HEK293T (cell line): Measurements from ENCODE around the gene TMUB1.

Experiments used
- CTCF ChIA-PET: fragments of 350-600 bp; formaldehyde crosslinking; extraction: SDS; loops from one replicate; lab custom pipeline; 2021; ENCODE audit warnings: antibody characterized with exemption, inconsistent platforms; lab: Yijun Ruan, JAX
- POLR2A ChIA-PET: fragments of 350-600 bp; formaldehyde crosslinking; extraction: SDS; loops from one replicate; lab custom pipeline; 2020; ENCODE audit warnings: antibody characterized with exemption, inconsistent platforms; lab: Yijun Ruan, JAX
- DNase-seq: peaks from one replicate; pipeline ENCODE4 v3.0.0; 2012; ENCODE audit warnings: mixed read lengths; ENCODE audit errors: extremely low spot score
- ARNT ChIP-seq: fragments of 450-650 bp; IDR thresholded peaks from 2 replicates; pipeline ENCODE4 v1.6.1; 2017; ENCODE audit warnings: mild to moderate bottlenecking
- BHLHE40 ChIP-seq: fragments of 450-650 bp; IDR thresholded peaks from 2 replicates; pipeline ENCODE4 v1.6.1; 2016; ENCODE audit warnings: mild to moderate bottlenecking, moderate library complexity, borderline replicate concordance
- CTBP1 ChIP-seq: fragments of 450-650 bp; IDR thresholded peaks from 2 replicates; pipeline ENCODE4 v1.6.1; 2016; ENCODE audit warnings: borderline replicate concordance
- ELF4 ChIP-seq: fragments of 450-650 bp; IDR thresholded peaks from 2 replicates; pipeline ENCODE4 v1.6.1; 2017; ENCODE audit warnings: antibody characterized with exemption
- FOXA1 ChIP-seq: fragments of 450-650 bp; IDR thresholded peaks from 2 replicates; pipeline ENCODE4 v1.6.1; 2016; ENCODE audit warnings: mild to moderate bottlenecking
- FOXK2 ChIP-seq: fragments of 450-650 bp; IDR thresholded peaks from 2 replicates; pipeline ENCODE4 v1.6.1; 2016; ENCODE audit warnings: mild to moderate bottlenecking
- FOXM1 ChIP-seq: fragments of 450-650 bp; IDR thresholded peaks from 2 replicates; pipeline ENCODE4 v1.6.1; 2017; ENCODE audit warnings: mild to moderate bottlenecking, borderline replicate concordance
- HDGF ChIP-seq: fragments of 450-650 bp; IDR thresholded peaks from 2 replicates; pipeline ENCODE4 v1.6.1; 2017; ENCODE audit warnings: antibody characterized with exemption, borderline replicate concordance
- L3MBTL2 ChIP-seq: fragments of 450-650 bp; conservative IDR thresholded peaks from 2 replicates; pipeline ENCODE4 v1.6.1; 2016; ENCODE audit warnings: mild to moderate bottlenecking
- LEF1 ChIP-seq: fragments of 450-650 bp; IDR thresholded peaks from 2 replicates; pipeline ENCODE4 v1.6.1; 2017; ENCODE audit warnings: mild to moderate bottlenecking, borderline replicate concordance
- NFRKB ChIP-seq: fragments of 450-650 bp; IDR thresholded peaks from 2 replicates; pipeline ENCODE4 v1.6.1; 2016; ENCODE audit warnings: mild to moderate bottlenecking, moderate library complexity
- SP1 ChIP-seq: fragments of 450-650 bp; IDR thresholded peaks from 2 replicates; pipeline ENCODE4 v1.6.1; 2017
- SUZ12 ChIP-seq: fragments of 450-650 bp; IDR thresholded peaks from 2 replicates; pipeline ENCODE4 v1.6.1; 2016; ENCODE audit warnings: mild to moderate bottlenecking
- TARDBP ChIP-seq: fragments of 450-650 bp; IDR thresholded peaks from 2 replicates; pipeline ENCODE4 v1.6.1; 2016
- ZNF384 ChIP-seq: fragments of 450-650 bp; IDR thresholded peaks from 2 replicates; pipeline ENCODE4 v1.6.1; 2016
- TF ChIP-seq, protein P1 (sequence below): fragments of 450-650 bp; IDR thresholded peaks from 2 replicates; pipeline ENCODE4 v1.6.1; 2016

The TMUB1 gene

GRCh38 chr7:151070574-151070960 is 12.7 kb downstream of the TMUB1 start:
- CTCF ChIA-PET = no interaction called here
- POLR2A ChIA-PET = interaction anchor here (1.7 to 3.4 kb wide), 2 partner anchors 10 to 15 kb away, joined by 5 to 16 read pairs; partner anchors contain the start of gene FASTK
- TF ChIP-seq ARNT = no peak
- TF ChIP-seq HDGF = no peak
- TF ChIP-seq LEF1 = no peak
- no peak for TF ChIP-seq BHLHE40
- no peak for TF ChIP-seq SP1
- no peak for TF ChIP-seq CTBP1
- no peak for TF ChIP-seq ELF4
- no peak for DNase-seq

GRCh38 chr7:151069841-151070573 is 13.3 kb downstream of the TMUB1 start:
- CTCF ChIA-PET = no interaction called here
- TF ChIP-seq FOXK2 (no peak), SUZ12 (no peak), ARNT (no peak)
- no peak for DNase-seq
- POLR2A ChIA-PET = interaction anchor here (1.7 to 3.4 kb wide), 2 partner anchors 11 to 15 kb away, joined by 5 to 16 read pairs; partner anchors contain the start of gene FASTK

DNA sequence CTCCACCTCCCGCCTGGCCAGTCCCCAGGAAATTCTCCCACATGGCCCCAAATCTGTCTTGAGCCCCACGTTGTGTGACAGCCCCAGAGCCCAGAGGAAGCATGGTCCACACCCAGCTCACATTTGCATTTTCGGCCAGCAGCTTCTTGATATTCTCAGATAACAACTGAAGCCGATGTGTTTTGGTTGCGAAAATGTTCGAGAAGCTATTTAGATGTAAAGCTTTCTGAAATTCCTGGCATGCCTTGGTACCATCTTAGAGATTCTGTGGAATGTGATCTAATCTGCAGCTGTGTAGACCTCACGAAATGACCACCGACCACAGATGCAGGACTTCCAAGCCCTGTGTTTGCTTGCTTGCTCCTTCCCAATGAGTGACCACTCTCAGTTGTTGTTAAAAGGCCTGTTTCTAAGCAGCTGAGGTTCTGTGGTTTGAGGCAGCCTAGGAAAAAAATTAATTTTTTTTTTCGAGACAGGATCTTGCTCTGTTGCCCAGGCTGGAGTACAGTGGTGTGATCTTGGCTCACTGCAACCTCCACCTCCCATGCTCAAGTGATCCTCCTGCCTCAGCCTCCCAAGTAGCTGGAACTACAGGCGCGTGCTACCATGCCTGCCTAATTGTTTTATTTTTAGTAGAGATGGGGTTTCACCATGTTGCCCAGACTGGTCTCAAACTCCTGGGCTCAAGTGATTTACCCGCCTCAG is 15.1 kb downstream of the TMUB1 start:
- POLR2A ChIA-PET = interaction anchor here (0.6 to 3.4 kb wide), 5 partner anchors 8 to 20 kb away, joined by 3 to 16 read pairs (median 5); partner anchors contain the start of gene FASTK
- no peak for TF ChIP-seq BHLHE40
- TF ChIP-seq LEF1 = no peak
- TF ChIP-seq SP1 = no peak
- no peak for TF ChIP-seq ARNT
- no peak for TF ChIP-seq ZNF384
- TF ChIP-seq NFRKB = no peak
- no peak for TF ChIP-seq FOXM1
- no peak for TF ChIP-seq ELF4
- TF ChIP-seq HDGF = no peak
- TF ChIP-seq, protein P1, sequence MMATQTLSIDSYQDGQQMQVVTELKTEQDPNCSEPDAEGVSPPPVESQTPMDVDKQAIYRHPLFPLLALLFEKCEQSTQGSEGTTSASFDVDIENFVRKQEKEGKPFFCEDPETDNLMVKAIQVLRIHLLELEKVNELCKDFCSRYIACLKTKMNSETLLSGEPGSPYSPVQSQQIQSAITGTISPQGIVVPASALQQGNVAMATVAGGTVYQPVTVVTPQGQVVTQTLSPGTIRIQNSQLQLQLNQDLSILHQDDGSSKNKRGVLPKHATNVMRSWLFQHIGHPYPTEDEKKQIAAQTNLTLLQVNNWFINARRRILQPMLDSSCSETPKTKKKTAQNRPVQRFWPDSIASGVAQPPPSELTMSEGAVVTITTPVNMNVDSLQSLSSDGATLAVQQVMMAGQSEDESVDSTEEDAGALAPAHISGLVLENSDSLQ = no peak
- TF ChIP-seq TARDBP = no peak
- TF ChIP-seq SUZ12 = no peak
- no peak for TF ChIP-seq FOXA1
- no peak for TF ChIP-seq FOXK2
- CTCF ChIA-PET = no interaction called here
- DNase-seq = no peak

DNA sequence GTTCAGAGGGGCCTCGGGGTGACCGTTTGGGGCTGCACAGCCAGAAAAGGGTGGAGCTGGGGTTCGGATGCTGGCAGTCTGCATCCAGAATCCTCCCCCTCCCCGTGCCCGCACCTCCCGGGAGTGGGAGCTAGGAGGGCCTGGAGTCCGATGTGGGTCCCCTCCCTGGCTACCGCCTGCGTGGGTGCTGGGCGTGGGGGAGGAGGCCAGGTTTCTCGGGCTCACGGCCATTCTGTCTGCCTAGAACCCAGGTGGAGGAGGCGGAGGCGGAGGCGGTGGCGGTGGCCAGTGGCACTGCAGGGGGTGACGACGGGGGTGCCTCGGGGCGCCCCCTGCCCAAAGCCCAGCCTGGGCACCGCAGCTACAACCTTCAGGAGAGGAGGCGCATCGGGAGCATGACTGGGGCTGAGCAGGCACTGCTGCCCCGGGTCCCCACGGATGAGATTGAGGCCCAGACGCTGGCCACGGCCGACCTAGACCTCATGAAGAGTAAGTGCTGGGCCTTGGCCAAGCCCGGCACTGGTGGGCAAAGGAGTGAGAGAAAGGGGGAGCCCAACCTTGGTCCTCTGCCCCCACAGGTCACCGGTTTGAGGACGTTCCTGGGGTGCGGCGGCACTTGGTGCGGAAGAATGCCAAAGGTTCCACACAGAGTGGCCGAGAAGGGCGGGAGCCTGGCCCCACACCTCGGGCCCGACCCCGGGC is 16.9 kb downstream of the TMUB1 start:
- DNase-seq = no peak
- no peak for TF ChIP-seq TARDBP
- no peak for TF ChIP-seq SP1
- no peak for TF ChIP-seq SUZ12
- TF ChIP-seq ZNF384 = no peak
- no peak for TF ChIP-seq BHLHE40
- no peak for TF ChIP-seq FOXA1
- no peak for TF ChIP-seq CTBP1
- TF ChIP-seq ARNT = no peak
- TF ChIP-seq LEF1 = no peak
- TF ChIP-seq FOXM1 = no peak
- no peak for TF ChIP-seq ELF4
- ChIA-PET POLR2A (interaction anchor here (0.8 to 2.7 kb wide), 3 partner anchors 11 to 19 kb away, joined by 3 to 11 read pairs (median 5); partner anchors contain the start of gene FASTK), CTCF (interaction anchor here (0.8 to 1.8 kb wide), 2 partner anchors 10 to 45 kb away, joined by 3 to 6 read pairs; no protein-coding TSS in a partner anchor)

DNA sequence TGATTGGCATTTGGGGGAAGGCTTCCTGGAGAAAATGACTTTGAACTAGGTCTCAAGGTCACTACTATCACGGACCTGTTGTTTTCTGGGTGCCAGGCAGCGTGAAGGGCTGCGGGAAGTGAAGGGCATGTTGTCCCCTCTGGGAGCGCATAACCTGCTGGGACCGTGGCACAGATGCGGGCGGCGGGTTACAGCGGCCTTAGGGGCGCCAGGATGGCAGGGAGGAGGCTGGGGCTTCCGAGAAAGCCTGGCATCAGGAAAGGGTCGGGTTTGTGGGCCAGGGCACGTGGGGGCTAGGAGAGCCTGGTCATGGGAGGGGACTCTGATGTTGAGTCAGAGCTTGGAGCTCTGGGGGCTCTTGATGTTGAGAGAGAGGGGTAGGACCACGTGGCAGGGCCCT is 17.8 kb downstream of the TMUB1 start:
- DNase-seq = no peak
- ChIA-PET POLR2A (interaction anchor here (0.8 kb wide), 1 partner anchor 15 kb away, joined by 3 read pairs; the partner anchor contains the start of gene FASTK), CTCF (interaction anchor here (0.7 kb wide), 1 partner anchor 54 kb away, joined by 3 read pairs; no protein-coding TSS in a partner anchor)
- TF ChIP-seq LEF1 (no peak), ELF4 (no peak), SP1 (no peak), FOXA1 (no peak), ZNF384 (no peak), ARNT (no peak), SUZ12 (no peak), NFRKB (no peak), L3MBTL2 (no peak), BHLHE40 (no peak)
- TF ChIP-seq, protein P1 = no peak

GRCh38 chr7:151064993-151065392 is 18.3 kb downstream of the TMUB1 start:
- POLR2A ChIA-PET = no interaction called here
- no peak for DNase-seq
- CTCF ChIA-PET = interaction anchor here (0.7 kb wide), 1 partner anchor 54 kb away, joined by 3 read pairs; no protein-coding TSS in a partner anchor
- no peak for TF ChIP-seq ZNF384
- TF ChIP-seq ELF4 = no peak
- no peak for TF ChIP-seq FOXM1
